Endothelial cell of umbilical vein (primary cell): ENCODE data around the gene YPEL1. TPM values are rescaled to one million over a fixed set of nuclear protein-coding genes. Genes with fewer than 3 reads are reported as not detected.

Experiments
- BruUV-seq: library from RNA; stranded (reverse); fragments of 400-500 nt; replicated peaks from 2 replicates; lab custom pipeline; 2021; lab: Mats Ljungman, UMichigan
- CTCF ChIA-PET: fragments of 300-600, 350-600 bp; sonication (Branson Sonifier 250); formaldehyde crosslinking; loops from one replicate; lab custom pipeline; 2021; ENCODE audit warnings: antibody characterized with exemption, inconsistent platforms; lab: Charles Lee
- POLR2A ChIA-PET: fragments of 300-600, 350-600 bp; sonication (Branson Sonifier 250); formaldehyde crosslinking; loops from one replicate; lab custom pipeline; 2021; ENCODE audit warnings: antibody characterized with exemption, inconsistent platforms; lab: Charles Lee
- DNase-seq: peaks from one replicate; pipeline ENCODE4 v3.0.0-alpha.2; 2011; ENCODE audit warnings: low read depth, low spot score
- FAIRE-seq: peaks from 2 replicates; lab custom pipeline; 2011; peaks lifted over from hg19 to GRCh38; lab: Jason Lieb, UNC
- H2AFZ ChIP-seq: 2 replicates; pipeline ENCODE4 v1.6.0; 2012; ENCODE audit warnings: low read depth, low read length, control low read depth, inconsistent platforms
- H3K27ac ChIP-seq: 2 replicates; pipeline ENCODE4 v1.5.1; 2011; ENCODE audit warnings: low read depth, mild to moderate bottlenecking, control low read depth, low read length, moderate library complexity; ENCODE audit not compliant: insufficient read depth
- H3K27me3 ChIP-seq, 2 experiments: 2 replicates each; pipeline versions ENCODE4 v1.6.0 to v1.6.1; 2011; ENCODE audit warnings: low read length in 2 of 2, mixed read lengths in 1 of 2; ENCODE audit not compliant: control insufficient read depth in 2 of 2, insufficient read depth in 2 of 2
- H3K36me3 ChIP-seq, 2 experiments: 2 replicates in 1 of 2; 3 replicates in 1 of 2; pipeline ENCODE4 v1.5.1; 2011; ENCODE audit warnings: low read length in 2 of 2, mild to moderate bottlenecking in 1 of 2, moderate library complexity in 1 of 2; ENCODE audit not compliant: control insufficient read depth in 2 of 2, insufficient read depth in 2 of 2; ENCODE audit errors: extremely low read depth in 1 of 2
- H3K4me1 ChIP-seq: 3 replicates; pipeline ENCODE4 v1.5.1; 2011; ENCODE audit warnings: mild to moderate bottlenecking, low read length; ENCODE audit not compliant: control insufficient read depth, insufficient read depth; ENCODE audit errors: extremely low read depth
- H3K4me2 ChIP-seq: 2 replicates; pipeline ENCODE4 v1.6.1; 2011; ENCODE audit warnings: low read length, control low read depth, mixed read lengths; ENCODE audit not compliant: insufficient read depth
- H3K4me3 ChIP-seq, 3 experiments: fragments of 200-600 bp in 1 of 3; sonication (generic), shearing (Covaris generic) in 1 of 3; replicated peaks in 1 of 3; 2 replicates each; pipeline ENCODE4 v1.5.1; 2011 to 2016; ENCODE audit warnings: control low read depth in 3 of 3, low read length in 3 of 3, mild to moderate bottlenecking in 2 of 3, inconsistent platforms in 1 of 3, low read depth in 1 of 3, moderate library complexity in 1 of 3; ENCODE audit not compliant: insufficient read depth in 1 of 3
- H3K79me2 ChIP-seq: 2 replicates; pipeline ENCODE4 v1.6.0; 2012; ENCODE audit warnings: low read length, inconsistent platforms; ENCODE audit not compliant: control insufficient read depth, insufficient read depth
- H3K9ac ChIP-seq: replicated peaks from 2 replicates; pipeline ENCODE3; 2011; ENCODE audit warnings: low read length, control low read depth; ENCODE audit not compliant: insufficient read depth; ENCODE audit errors: extremely low read depth
- H3K9me1 ChIP-seq: replicated peaks from 3 replicates; pipeline ENCODE4 v1.6.0; 2011; ENCODE audit warnings: mild to moderate bottlenecking, low read length; ENCODE audit not compliant: control insufficient read depth, insufficient read depth; ENCODE audit errors: extremely low read depth
- H3K9me3 ChIP-seq: replicated peaks from 2 replicates; pipeline ENCODE4 v1.5.1; 2012; ENCODE audit warnings: low read length, inconsistent platforms; ENCODE audit not compliant: control insufficient read depth, insufficient read depth
- H4K20me1 ChIP-seq: replicated peaks from 2 replicates; pipeline ENCODE3; 2011; ENCODE audit warnings: mild to moderate bottlenecking, low read length; ENCODE audit not compliant: control insufficient read depth, insufficient read depth; ENCODE audit errors: extremely low read depth
- FOS ChIP-seq: IDR thresholded peaks from 2 replicates; pipeline ENCODE4 v1.6.1; 2011; ENCODE audit warnings: mild to moderate bottlenecking, low read length, moderate library complexity, borderline replicate concordance; ENCODE audit not compliant: insufficient read depth
- GATA2 ChIP-seq: IDR thresholded peaks from 2 replicates; pipeline ENCODE4 v1.7.0; 2011; ENCODE audit warnings: low read depth, mild to moderate bottlenecking, moderate library complexity, mixed read lengths, low read length; ENCODE audit not compliant: insufficient read length, insufficient read depth
- JUN ChIP-seq: IDR thresholded peaks from 2 replicates; pipeline ENCODE4 v1.6.1; 2011; ENCODE audit warnings: borderline replicate concordance, low read depth; ENCODE audit not compliant: insufficient read length, insufficient read depth
- MAX ChIP-seq: IDR thresholded peaks from 2 replicates; pipeline ENCODE4 v1.6.1; 2011; ENCODE audit not compliant: insufficient read depth, insufficient read length
- MYC ChIP-seq: IDR thresholded peaks from one replicate; pipeline ENCODE4 v1.6.1; 2011; ENCODE audit warnings: mild to moderate bottlenecking, low read depth, low read length
- POLR2A ChIP-seq: IDR thresholded peaks from 2 replicates; pipeline ENCODE4 v1.6.1; 2012; ENCODE audit warnings: low read depth, mild to moderate bottlenecking, control low read depth, low read length
- POLR2AphosphoS5 ChIP-seq: IDR thresholded peaks from 2 replicates; pipeline ENCODE4 v1.6.1; 2012; ENCODE audit warnings: low read depth, mild to moderate bottlenecking, control low read depth, low read length, moderate library complexity; ENCODE audit not compliant: insufficient read depth
- dilution Hi-C: fragments of 300-500 bp; cut with MboI; formaldehyde crosslinking; loops from one replicate; pipeline ENCODE4 v1.15.0; 2019; ENCODE audit warnings: low sequenced_read_pairs; ENCODE audit not compliant: extremely low pct_ligation_motif_present
- intact Hi-C: fragments of 100-400 bp; cut with micrococcal nuclease; formaldehyde crosslinking; loops from one replicate; pipeline ENCODE4 v1.10.0; 2022
- polyA plus RNA-seq, 4 experiments: library from polyadenylated mRNA; depleted of rRNA in 3 of 4; stranded (reverse) in 3 of 4; unstranded in 1 of 4; fragments of >200 nt; gene quantifications; 2 replicates each; pipeline versions ENCODE4 v1.2.1 to v1.2.3, GENCODE V29; 2011 to 2012; ENCODE audit warnings: missing spikeins in 1 of 4
- total RNA-seq: library from RNA; stranded (reverse); gene quantifications from 2 replicates; pipeline ENCODE4 v1.2.3, GENCODE V29; 2021
- TF ChIP-seq, protein P1 (sequence below), 2 donors: IDR thresholded peaks; 1 replicate in 1 of 2; 2 replicates in 1 of 2; pipeline ENCODE4 v1.5.1; 2011; ENCODE audit warnings: low read length in 2 of 2, mild to moderate bottlenecking in 2 of 2, moderate library complexity in 2 of 2, control low read depth in 1 of 2, inconsistent platforms in 1 of 2, low read depth in 1 of 2; ENCODE audit not compliant: insufficient read depth in 1 of 2; ENCODE audit errors: extremely low read depth in 1 of 2

Gene YPEL1
- total and polyA plus RNA-seq, 2 donors (not counting 3 experiments of a cell fraction or from before 2014, with no cell fraction given), result 3.7 to 6.2 TPM

DNA sequence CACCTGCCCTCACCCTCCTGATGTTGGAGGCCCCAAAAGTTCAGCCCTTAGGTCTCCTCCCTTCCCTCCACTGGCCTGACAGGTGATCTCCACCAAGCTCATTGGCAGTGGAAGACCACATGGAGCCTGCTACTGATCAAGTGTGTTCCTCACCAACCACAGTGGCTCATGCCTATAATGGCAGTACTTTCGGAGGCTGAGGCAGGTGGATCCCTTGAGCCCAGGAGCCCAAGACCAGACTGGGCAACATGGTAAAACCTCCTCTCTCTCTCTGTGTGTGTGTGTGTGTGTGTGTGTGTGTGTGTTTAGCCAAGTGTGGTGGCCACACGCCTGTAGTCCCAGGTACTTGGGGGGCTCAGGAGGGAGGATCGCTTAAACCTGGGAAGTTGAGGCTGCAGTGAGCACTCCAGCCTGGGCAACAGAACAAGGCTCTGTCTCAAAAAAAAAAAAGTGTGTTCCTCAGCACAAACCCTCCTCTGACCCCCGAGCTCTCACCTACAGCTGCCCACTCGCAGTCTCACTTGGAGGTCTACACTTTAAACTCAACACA lies 4.3 kb upstream of the YPEL1 start:
- H3K36me3 ChIP-seq, result no peaks in the 10 kb centered on the region
- POLR2A ChIA-PET, result no interaction called here
- no peaks in the 10 kb centered on the region for H3K9me3 ChIP-seq
- H3K27ac ChIP-seq, result no peak overlapping the region
- intact Hi-C loops (loop anchor here (5.0 kb wide), 1 partner anchor 127 kb away; the partner anchor contains the start of gene MAPK1), dilution Hi-C loops (no loop called here)
- no peak overlapping the region for H3K4me3 ChIP-seq
- no peak overlapping the region for H3K9ac ChIP-seq
- TF ChIP-seq, protein P1, sequence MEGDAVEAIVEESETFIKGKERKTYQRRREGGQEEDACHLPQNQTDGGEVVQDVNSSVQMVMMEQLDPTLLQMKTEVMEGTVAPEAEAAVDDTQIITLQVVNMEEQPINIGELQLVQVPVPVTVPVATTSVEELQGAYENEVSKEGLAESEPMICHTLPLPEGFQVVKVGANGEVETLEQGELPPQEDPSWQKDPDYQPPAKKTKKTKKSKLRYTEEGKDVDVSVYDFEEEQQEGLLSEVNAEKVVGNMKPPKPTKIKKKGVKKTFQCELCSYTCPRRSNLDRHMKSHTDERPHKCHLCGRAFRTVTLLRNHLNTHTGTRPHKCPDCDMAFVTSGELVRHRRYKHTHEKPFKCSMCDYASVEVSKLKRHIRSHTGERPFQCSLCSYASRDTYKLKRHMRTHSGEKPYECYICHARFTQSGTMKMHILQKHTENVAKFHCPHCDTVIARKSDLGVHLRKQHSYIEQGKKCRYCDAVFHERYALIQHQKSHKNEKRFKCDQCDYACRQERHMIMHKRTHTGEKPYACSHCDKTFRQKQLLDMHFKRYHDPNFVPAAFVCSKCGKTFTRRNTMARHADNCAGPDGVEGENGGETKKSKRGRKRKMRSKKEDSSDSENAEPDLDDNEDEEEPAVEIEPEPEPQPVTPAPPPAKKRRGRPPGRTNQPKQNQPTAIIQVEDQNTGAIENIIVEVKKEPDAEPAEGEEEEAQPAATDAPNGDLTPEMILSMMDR (IDR thresholded peaks at IDR 0.05; ENCODE audit: extremely low read depth in 1 of 2, insufficient read depth in 1 of 2, low read depth in 1 of 2, low read length in 2 of 2), result no peak
- TF ChIP-seq FOS (no peak), GATA2 (no peak), POLR2A (no peak), JUN (no peak), POLR2AphosphoS5 (no peak), MAX (no peak), MYC (no peak)
- DNase-seq (no peak), FAIRE-seq (no peak)
- H3K79me2 ChIP-seq, result no peaks in the 10 kb centered on the region
- BruUV-seq, result no TSS peak
- peaks cover 2% of the 10 kb centered on the region for H3K4me1 ChIP-seq
- CTCF ChIA-PET, result interaction anchor here (1.1 to 1.4 kb wide), 2 partner anchors 10 to 19 kb away, joined by 3 read pairs; no protein-coding TSS in a partner anchor
- no peaks in the 10 kb centered on the region for H3K9me1 ChIP-seq
- H2AFZ ChIP-seq, result no peak overlapping the region
- no peak overlapping the region for H3K4me2 ChIP-seq
- no peaks in the 10 kb centered on the region for H4K20me1 ChIP-seq
- peaks cover 2% of the 10 kb centered on the region in 2 experiments for H3K27me3 ChIP-seq
